ENCODE results near the gene SORCS2.

DNA sequence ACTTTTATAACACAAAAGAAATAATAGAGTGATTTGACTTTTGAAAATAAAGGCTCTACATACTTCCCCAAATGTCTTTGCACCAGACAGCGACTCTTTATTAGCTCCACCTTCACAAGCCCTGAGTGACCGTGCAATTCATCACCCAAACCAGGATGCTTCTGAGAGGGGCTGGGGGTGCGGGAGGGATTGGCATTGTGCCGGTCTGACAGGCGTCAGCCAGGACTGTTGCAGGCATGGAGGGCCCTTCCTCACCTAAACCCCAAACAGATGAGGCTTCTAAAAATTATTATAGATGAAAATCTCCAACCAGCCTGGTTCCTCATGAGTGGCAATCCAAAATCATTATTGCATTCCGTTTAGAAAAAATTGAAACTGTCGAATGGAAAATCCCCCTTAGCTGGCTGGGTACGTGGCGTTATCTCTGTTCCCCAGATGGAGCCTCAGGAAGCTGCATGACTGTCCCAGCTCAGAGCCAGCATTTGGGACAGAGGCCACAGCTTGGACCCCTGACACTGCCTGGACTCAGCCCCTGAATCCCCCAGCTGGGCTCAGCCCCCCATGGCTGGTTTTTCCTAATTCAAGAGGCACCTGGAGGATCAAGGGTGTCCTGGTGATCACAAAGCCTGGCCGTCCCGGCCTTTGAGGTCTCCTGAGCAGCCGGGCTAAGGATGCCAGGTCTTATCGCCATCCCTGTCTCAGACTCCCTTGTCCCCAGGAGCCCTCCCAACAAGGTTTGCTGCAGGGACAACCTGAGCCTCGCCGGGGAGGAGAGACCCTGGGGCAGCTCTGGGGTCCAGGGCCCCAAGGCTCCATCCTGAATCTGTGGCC lies 60.4 kb downstream of the SORCS2 start:
- no peak for TF ChIP-seq POLR2A (IDR thresholded peaks at IDR 0.05)
- TF ChIP-seq, protein P1, sequence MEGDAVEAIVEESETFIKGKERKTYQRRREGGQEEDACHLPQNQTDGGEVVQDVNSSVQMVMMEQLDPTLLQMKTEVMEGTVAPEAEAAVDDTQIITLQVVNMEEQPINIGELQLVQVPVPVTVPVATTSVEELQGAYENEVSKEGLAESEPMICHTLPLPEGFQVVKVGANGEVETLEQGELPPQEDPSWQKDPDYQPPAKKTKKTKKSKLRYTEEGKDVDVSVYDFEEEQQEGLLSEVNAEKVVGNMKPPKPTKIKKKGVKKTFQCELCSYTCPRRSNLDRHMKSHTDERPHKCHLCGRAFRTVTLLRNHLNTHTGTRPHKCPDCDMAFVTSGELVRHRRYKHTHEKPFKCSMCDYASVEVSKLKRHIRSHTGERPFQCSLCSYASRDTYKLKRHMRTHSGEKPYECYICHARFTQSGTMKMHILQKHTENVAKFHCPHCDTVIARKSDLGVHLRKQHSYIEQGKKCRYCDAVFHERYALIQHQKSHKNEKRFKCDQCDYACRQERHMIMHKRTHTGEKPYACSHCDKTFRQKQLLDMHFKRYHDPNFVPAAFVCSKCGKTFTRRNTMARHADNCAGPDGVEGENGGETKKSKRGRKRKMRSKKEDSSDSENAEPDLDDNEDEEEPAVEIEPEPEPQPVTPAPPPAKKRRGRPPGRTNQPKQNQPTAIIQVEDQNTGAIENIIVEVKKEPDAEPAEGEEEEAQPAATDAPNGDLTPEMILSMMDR (IDR thresholded peaks at IDR 0.05): no peak
